GM03348 (cell line): Measurements from ENCODE around the gene ADAMTS17.

Source experiments
- DNase-seq: peaks from one replicate; pipeline ENCODE4 v3.0.0; 2012; ENCODE audit warnings: low spot score

The ADAMTS17 gene

GRCh38 chr15:100278596-100279380, 63.0 kb downstream of the ADAMTS17 start:
- DNase-seq, result no peak

- DNase-seq, result no peak
Observed at GRCh38 chr15:100277087-100277855, 64.5 kb downstream of the ADAMTS17 start.

GRCh38 chr15:100276506-100276905, 65.3 kb downstream of the ADAMTS17 start:
- no peak for DNase-seq

GRCh38 chr15:100275641-100276040, 66.1 kb downstream of the ADAMTS17 start:
- no peak for DNase-seq

GRCh38 chr15:100269831-100270230, 71.9 kb downstream of the ADAMTS17 start:
- DNase-seq, result no peak

- DNase-seq, result no peak
Observed at GRCh38 chr15:100266166-100266565, 75.6 kb downstream of the ADAMTS17 start.

GRCh38 chr15:100265641-100266035, 76.1 kb downstream of the ADAMTS17 start:
- DNase-seq, result no peak

DNA sequence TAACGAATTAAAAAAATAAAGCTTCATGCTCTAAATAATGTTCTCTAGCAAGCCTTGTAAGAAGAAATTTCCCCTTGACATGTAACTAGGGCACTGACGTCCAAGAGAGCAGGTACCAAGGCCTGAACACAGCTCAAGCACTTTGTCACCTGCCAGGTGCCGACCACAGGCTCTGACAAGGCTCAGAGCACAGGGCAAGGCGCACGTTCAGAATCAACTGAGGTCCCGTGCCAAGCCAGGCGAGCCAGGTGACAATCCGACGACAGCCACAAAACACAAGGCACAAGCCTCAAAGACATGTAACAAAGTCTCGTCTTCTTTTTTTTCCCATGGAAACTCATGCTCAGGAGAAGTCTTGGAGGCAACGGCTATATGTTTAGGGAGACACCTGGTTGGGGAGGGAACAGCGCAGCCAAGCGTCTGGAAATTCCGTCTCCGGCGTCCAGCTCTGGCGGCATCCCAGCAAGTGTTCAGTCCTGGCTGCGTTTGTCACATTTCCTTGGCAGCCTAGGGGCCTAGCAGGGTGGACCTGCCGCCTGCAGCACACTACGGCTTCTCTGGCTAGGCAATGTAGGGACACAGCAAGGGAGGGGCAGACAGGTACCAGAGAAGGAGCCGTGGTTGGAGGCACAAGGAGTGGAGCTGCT, 76.7 kb downstream of the ADAMTS17 start:
- no peak for DNase-seq

DNA sequence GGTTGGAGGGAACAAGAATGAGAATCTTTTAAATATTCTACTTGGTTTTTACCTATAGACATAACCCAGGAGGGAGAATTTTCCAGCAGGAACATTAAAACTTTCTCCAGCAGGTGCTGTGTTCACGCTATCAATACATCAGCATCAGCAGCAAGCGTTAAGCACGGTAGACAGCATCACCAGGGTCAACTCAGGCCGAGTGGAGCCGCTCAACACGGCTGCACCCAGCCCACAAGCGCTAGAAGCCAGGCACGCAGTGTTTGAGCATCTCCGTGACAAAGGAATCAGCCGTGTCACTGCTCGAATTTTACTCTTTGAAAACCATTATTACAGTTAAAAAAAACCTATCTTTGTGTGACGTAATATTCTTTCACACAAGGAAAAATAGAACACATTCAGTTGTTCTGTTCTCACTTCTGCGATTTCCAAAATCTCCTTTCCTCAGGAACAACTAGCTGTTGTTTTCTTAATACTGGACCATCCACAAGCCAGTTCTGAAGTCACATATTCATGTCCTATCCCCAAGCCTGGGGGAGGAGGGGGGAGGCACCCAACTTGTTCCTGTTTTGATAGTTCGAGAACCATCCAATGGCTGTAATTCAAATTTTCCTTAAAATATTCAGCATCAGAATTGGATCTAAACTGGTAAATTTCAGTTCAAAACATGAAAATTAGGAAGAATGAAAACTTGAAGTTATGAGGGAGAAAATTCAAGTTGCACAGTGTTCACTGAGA, 77.9 kb downstream of the ADAMTS17 start:
- DNase-seq, result no peak

- no peak for DNase-seq
Observed at GRCh38 chr15:100263031-100263430, 78.7 kb downstream of the ADAMTS17 start.

GRCh38 chr15:100261302-100262240, 80.2 kb downstream of the ADAMTS17 start:
- no peak for DNase-seq

DNA sequence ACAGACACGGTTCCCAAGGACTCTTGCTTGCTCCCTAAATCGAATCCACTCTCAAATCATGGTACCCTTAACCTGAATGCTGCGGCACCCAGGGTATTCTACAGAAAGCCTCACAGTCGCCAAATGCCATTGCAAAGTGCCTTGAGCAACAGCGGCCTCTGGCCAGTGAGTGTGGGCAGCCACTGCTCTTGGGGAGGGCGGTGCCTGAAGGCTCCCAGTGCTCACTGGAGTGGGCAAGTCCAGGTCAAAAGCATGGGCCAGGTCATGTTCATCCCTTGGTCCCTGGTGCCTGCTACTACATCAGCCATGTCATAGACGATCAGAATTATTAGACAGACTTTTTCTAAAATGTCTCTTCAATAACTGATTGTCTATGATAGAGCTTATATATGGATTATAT, 82.5 kb downstream of the ADAMTS17 start:
- no peak for DNase-seq

DNA sequence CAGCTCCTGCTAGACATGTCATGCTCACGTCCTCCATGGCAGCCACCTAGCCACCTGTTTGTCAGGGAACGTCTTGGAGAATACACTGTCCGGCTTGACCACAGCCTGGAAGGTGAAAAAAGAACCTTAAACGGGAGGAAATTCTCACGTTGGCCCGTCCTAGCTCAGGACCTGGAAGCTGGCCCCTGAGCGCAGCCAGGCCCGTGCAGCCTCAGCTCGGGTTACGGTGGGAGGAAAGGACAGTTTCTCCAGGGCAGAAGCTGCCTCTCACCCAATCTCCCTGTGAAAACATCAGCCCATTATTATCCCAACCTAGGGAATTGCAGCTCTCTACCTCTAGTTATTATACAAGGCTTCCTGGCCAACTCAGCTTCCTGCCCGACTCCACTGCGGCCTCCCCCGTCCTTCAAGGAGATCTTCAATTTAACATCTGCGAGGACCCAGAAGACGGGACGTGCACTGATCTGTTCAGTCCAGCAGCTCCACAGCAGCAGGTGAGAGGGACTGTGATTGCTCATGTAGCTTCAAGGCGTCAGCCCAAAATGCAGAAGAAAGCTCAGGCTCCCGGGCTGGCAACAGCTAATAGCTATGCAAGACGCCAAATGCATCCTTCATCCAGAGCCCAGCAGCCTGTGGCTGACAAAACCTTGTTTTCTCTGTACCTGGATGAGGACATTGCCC, 84.7 kb downstream of the ADAMTS17 start:
- DNase-seq, result no peak

DNA sequence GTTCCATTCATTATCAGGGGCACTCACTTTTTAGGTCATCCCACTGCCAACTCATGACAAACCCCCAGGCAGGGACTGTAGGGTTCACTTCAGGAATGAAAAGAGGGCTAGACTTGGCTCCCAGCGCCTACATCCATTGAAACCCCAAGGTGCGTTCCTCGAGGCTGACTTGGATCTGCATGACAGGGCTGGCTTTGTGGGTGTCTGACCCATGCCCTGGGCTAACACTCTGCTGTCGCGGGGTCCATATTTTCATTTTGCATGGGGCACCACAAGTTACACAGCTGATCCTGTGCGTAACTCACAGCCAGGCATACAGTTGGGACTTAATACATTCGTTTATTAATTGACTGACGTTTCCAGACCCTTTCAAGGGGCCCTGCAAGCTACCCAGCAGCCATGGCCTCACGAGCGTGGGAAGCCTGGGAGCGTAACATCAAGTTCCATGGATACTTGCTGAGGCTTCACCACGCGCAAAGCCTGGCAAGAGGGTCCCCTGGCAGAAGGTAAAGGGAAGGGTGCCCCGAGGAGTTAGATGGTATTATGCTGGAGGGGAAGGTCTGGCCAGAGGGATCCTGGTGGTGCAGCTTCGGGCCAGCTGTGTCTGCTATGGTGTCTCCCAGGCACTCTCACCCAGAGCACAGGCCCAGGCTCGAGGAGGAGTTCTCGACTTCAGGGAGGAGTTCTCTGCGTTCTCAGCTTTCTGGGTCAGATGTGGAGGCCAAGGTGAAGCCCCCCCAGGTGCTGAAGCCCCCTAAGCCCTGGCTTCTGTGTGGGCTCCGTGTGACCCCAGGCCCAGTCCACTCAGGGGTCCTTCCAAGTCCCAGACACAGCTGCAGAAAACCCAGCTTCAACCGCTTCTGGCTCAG, 85.4 kb downstream of the ADAMTS17 start:
- DNase-seq, result no peak

DNA sequence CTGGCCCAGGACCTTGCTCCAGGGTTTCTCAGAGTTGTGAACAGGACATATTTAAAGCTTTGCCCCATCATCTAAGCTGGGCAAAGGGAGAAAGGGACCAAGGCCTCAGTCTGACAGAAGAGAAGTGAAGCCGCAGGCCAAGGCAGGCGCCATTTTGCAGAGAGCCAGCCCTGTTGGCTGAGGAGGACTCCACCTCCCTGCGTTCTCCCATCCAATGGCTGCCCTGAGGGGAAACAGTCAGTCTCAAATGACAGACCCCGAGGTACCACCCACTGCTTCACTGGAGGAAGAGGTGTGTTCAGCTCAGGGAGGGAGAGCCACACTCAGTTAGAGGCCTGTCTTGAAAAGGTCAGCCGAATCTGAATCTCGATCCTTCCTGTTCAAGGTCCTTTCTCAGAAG, 86.1 kb downstream of the ADAMTS17 start:
- no peak for DNase-seq

- no peak for DNase-seq
Observed at GRCh38 chr15:100254691-100255090, 87.1 kb downstream of the ADAMTS17 start.

- DNase-seq, result no peak
Observed at GRCh38 chr15:100254285-100254684, 87.5 kb downstream of the ADAMTS17 start.

DNA sequence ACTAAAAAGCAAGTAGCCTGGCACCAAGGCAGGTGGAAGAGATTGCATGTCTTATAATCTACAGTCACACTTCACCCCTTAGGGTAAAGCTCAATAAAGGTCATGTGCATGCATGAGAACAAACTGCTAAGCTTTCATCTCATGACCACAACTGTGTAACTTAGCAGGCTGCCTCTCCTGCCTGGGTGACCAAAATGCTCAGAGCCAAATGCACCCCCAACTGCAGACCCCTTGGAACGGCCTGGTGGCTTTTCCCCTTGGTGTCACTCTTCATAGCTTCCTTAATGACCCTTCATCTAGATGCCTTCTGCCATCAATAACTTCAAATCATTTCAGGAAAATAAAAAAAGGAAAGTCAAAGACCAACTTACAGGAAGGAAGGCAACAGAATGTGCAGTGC, 88.1 kb downstream of the ADAMTS17 start:
- DNase-seq, result no peak

DNA sequence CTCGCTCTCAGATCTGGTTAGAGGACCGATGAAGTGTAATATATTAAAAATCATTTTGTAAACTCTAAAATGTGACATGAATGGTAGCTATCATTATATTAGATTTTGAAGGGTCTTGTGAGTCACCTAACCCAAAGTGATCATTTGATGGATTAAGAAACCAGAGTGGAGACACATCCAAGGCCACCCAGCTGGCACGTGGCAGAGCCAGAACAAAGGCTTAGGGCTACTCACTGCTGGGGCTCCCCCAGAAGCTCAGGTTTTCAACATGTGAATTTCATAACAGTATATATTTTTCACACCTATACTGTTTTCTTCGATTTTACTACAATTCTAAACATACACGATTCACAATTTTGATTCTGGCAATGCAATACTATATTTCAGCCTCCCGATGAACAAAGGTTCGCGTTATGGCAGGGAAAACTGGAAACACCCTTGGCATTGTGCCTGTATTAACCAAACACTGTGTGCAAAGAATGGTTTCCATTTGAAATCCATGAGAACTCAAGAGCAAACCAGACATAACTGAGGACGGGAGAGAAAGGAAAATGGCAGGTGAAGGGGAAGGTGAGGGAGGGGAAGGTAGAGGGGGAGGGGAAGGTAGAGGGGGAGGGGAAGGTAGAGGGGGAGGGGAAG, 88.9 kb downstream of the ADAMTS17 start:
- no peak for DNase-seq
